ENCODE results near the gene AMBP.

The AMBP gene

GRCh38 chr9:114112778-114113584, 34.9 kb upstream of the AMBP start:
- no peak for DNase-seq

GRCh38 chr9:114112325-114112724, 34.2 kb upstream of the AMBP start:
- DNase-seq = no peak

GRCh38 chr9:114110180-114110579, 32.1 kb upstream of the AMBP start:
- DNase-seq = no peak

GRCh38 chr9:114109124-114109523, 31.0 kb upstream of the AMBP start:
- no peak for DNase-seq

- peak; percentile 37 to 64 for DNase-seq
These were observed 30.1 kb upstream of the AMBP start for GRCh38 chr9:114108016-114108833.

- no peak for DNase-seq
These were observed 29.3 kb upstream of the AMBP start for GRCh38 chr9:114107286-114108001.

- DNase-seq = no peak
These were observed 27.1 kb upstream of the AMBP start for GRCh38 chr9:114105236-114105635.

- no peak for DNase-seq
These were observed 24.4 kb upstream of the AMBP start for GRCh38 chr9:114102484-114102883.

- no peak for DNase-seq
These were observed 22.4 kb upstream of the AMBP start for GRCh38 chr9:114100536-114100935.

- DNase-seq = no peak
These were observed 21.7 kb upstream of the AMBP start for GRCh38 chr9:114099669-114100270.

- DNase-seq = no peak
These were observed 21.0 kb upstream of the AMBP start, which contains the start of gene KIF12 for GRCh38 chr9:114098936-114099668. TSS of gene KIF12 (minus strand) at chr9:114099292. CDS start at chr9:114099276, 16 bp downstream.

- DNase-seq = peak in 1 of 2 experiments; percentile 27
These were observed 20.2 kb upstream of the AMBP start for GRCh38 chr9:114098021-114098935.

- no peak for DNase-seq
These were observed 19.5 kb upstream of the AMBP start for GRCh38 chr9:114097613-114098020.

GRCh38 chr9:114096866-114097612, 18.9 kb upstream of the AMBP start:
- no peak for DNase-seq

- no peak for DNase-seq
These were observed 18.0 kb upstream of the AMBP start for GRCh38 chr9:114096041-114096511.

- no peak for DNase-seq
These were observed 16.9 kb upstream of the AMBP start for GRCh38 chr9:114094971-114095370.

- no peak for DNase-seq
These were observed 15.8 kb upstream of the AMBP start for GRCh38 chr9:114093761-114094505.

- no peak for DNase-seq
These were observed 15.0 kb upstream of the AMBP start for GRCh38 chr9:114093031-114093471.

GRCh38 chr9:114092336-114092735, 14.2 kb upstream of the AMBP start:
- no peak for DNase-seq
